Epithelial cell of prostate (primary cell): ENCODE measurements around the gene LRRC1.
A peak's percentile ranks its signal among the peaks of the same experiment; 100 is the strongest.

ENCODE experiments used
- DNase-seq: peaks from one replicate; pipeline ENCODE4 v3.0.0-alpha.2; 2011; ENCODE audit warnings: low read depth, low spot score
- H3K27ac ChIP-seq: fragments of 450-650 bp; 2 replicates; pipeline ENCODE4 v1.5.1; 2017; ENCODE audit warnings: mild to moderate bottlenecking

LRRC1 gene

DNA sequence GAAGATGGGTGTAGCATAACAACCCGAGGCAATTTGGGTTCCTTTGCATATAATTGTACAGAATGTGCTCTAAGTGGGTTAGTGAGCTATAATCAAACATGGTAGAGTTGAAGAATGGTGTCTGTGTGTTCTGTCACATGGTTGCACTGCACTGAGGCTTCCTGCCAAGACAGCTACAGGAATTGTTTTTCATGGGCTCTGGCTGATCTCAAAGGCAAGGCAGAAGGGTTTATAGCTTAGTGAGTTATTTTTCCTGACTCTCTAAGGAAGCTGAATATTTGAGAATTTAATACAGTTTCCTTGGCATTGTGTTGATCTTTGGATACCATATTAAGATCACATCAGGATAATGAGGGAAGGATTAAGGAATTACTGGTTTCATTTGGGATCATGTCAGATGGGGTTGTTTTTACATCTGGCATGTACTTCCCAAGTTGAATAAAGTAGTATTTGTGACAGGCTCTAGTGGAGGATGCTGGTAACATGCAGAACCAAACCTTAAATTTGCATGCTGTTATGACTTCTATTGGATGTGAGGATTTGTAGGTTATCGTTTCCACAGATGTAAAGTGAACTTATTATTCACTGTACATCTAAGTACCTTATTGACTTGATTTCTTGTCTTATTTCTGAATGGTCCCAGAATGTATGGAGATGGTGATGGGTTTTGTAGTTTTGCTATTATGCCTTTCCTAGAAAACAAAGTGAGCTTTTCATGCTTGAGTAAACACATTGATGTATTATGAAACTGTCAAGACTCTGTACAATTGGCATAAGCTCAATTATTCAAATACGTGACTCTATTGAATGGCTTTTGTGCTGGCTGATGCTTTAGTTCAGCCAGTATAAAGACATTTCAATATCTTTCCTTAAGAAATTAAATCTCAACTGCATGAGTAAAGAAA, 43.3 kb downstream of the LRRC1 start:
- no peak for DNase-seq
- no peak overlapping the region for H3K27ac ChIP-seq

- DNase-seq, result no peak
- H3K27ac ChIP-seq, result no peak overlapping the region
These were observed 45.2 kb downstream of the LRRC1 start for GRCh38 chr6:53840027-53840426.

DNA sequence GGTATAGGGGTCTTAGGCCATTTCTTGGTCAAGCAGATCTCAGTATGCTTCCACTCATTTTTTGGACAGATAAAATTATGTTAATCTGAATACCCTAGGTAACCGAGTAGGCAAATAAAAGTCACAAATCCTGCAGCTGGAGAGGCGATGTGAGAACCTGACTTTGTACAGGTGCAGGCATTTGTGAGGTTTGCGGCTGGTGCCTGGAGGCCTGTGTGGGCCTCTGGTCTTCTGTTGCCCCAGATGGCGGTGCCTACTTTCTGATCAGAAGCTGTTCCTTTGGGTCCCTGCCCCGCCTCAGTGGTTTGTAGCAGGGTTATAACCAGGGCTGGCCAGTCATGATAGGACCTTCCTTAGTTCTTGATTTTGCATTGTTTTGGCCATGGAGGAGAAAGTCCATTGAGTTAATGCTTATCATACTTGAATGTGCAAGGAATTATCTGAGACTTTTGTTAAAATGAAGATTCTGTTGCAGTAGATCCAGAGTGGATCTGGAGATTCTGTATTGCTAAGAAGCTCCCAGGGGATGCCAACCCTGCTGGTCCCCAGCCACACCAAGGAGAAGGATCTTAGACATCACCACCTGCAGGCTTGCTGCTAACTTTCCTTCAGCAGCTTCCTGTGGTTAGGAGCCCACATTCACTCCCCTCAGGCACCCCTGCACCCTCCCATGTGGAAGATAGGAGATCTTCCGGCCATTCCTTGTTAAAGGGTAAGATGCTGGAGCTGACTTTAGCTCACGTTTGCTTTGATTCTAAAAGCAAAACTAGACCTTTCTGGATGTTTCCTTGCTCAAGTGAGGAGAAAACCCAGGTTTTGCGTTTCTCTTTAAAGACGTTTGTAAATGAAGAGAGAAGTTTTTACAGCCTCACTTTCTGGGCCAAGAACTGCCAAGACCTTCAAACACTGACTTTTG, 50.7 kb downstream of the LRRC1 start:
- H3K27ac ChIP-seq, result no peak overlapping the region
- no peak for DNase-seq

DNA sequence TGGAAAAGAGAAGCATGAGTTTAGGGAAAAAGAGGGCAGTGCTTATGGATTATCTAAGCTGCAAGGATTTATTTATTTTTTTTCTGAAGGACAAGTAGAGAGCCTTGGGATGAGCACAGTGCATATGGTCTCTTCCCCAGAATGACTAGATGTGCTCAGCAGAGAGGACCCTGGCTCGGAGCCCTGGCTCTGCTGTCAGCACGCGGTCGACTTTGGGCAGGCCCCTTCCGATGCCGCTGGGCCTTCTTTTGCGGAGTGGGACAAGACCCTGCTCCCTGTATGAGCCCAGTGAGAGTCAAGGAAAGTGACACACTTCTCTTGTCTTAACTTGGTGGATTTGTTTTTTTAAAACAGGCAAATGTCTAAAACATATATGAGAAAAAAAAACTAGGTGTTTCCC, 51.4 kb downstream of the LRRC1 start:
- no peak for DNase-seq
- no peak overlapping the region for H3K27ac ChIP-seq

- no peak for DNase-seq
- no peak overlapping the region for H3K27ac ChIP-seq
These were observed 53.0 kb downstream of the LRRC1 start for GRCh38 chr6:53847796-53848314.

DNA sequence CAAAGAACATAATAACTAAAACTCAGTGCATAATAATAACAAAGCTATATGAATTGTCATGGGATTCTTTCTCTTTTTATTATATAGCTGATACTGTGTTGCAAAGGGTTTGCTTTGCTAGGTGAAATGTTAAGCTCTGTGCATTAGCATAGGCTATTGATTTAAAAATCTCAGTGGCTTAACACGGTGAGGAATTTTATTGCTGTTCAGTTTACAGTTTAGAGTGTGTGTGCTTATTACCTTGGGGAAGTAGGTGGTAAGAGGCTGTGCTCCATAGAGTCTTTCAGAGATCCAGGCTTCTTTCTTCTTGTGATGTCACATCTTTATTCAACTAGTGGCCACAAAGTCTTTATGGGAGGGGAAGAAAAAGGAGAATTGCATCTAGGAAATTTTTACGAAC, 55.7 kb downstream of the LRRC1 start:
- DNase-seq, result no peak
- no peak overlapping the region for H3K27ac ChIP-seq

DNA sequence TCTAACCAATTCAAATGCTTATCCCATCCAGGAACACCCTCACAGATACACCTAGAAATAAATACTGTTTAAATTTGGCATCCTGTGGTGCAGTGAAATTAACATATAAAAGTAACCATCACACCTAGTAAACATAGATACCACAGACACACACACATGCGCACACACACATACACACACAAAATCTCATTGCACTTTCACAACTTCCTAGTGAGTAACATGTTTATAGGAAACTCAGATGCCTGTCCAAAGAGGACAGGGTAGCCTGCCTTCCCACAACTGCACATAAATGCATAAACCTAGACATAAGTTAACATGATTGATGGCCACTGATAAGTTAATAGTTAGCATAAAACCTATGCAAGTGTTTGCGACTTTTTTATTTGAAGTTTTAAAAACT, 56.8 kb downstream of the LRRC1 start:
- no peak for DNase-seq
- H3K27ac ChIP-seq, result no peak overlapping the region

GRCh38 chr6:53852805-53853204, 58.0 kb downstream of the LRRC1 start:
- no peak for DNase-seq
- no peak overlapping the region for H3K27ac ChIP-seq

- H3K27ac ChIP-seq, result peak overlapping the region; percentile 39
- DNase-seq, result peak; percentile 55
These were observed 60.2 kb downstream of the LRRC1 start for GRCh38 chr6:53854843-53855567.

DNA sequence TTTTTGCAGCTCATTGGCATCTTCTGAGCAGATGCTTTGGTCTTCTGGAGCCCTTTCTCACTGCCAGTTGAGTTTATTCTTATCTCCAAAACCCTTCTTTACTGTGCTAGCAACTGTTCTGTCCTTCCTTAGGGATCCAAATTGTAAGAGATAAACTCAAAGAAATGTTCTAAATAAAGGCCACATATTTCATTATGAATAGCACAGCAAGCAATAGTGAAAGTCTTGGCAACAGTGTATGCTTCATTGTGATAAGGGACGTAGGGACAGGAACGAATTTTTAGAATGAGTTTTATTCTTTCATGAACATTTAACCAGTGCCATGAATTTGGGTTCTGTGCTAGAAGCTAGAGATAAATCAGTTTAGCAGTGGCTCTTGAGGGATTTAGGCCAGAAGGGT, 61.1 kb downstream of the LRRC1 start:
- no peak overlapping the region for H3K27ac ChIP-seq
- no peak for DNase-seq

DNA sequence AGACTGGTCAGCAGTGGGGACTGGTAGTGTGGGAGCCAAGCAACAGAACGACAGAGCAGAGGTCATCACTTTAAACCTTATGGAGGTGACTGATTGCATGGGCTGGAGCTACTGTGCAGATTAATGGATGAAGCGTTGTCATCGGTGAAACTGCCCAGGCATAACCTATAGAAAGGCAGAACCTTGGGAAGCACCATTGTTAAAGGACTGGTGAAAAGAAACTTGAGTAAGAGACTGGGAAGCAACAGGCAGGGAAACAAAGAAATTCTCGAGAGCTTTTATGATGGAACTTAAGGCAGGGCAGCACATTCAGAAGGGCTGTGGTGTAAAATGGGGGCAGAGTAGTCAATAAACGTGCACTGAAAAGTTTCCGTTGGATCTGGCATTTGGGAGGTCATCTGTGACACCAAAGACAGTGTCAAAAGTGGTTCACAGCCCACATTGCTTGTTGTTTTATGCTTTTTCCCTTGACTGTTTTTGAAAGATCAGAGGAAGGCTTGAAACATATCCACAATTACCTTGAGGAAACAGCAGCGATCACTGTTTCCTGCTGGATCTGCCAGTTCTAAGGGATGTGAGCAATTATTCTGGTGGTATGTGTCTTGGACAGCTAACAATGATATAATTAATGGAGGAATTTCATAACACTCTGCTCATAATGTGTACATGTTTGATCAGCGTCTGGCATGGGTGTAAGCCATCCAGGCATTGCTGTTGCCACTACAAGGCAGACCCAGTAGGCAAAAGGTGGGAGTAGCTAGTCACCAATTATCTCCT, 62.7 kb downstream of the LRRC1 start:
- DNase-seq, result no peak
- peak overlapping the region; percentile 61 for H3K27ac ChIP-seq

DNA sequence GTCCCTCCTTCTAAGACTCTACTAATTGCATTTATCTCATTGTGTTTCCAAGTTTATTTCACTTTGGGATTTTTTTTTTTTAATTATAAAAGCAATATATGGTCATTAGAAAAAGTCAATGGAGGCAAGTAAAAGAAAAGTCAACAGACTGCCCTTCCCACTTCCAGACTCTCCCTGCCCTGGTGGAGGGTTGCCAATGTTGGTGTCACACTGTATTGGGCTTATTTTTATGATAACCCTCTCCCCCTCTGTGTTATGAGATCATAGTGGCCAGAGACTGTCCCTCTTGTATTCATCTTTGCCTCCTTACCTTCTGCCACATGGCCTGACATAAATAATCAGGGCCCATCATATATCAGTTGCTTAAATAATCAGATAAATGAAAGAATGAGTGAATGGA, 63.4 kb downstream of the LRRC1 start:
- DNase-seq, result no peak
- H3K27ac ChIP-seq, result peak overlapping the region; percentile 61

DNA sequence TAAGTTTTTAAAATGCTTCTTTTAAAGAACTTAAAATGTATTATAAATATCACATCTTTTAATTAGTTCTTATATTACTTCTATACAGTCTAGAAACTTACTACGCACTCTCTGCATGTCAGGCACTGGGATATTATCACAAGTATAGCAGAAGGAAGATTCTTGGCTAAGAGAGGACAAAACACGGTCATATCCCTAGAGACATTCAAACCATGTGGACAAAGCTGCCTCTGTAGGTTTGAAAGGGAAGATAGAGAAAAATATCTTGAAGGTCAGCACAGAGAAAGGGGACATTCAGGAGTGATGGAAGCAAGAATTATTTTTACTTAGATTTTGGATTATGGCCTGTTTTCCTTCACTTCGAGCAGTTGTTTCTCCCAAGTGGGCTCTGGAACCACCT, 64.1 kb downstream of the LRRC1 start:
- DNase-seq, result no peak
- no peak overlapping the region for H3K27ac ChIP-seq

DNA sequence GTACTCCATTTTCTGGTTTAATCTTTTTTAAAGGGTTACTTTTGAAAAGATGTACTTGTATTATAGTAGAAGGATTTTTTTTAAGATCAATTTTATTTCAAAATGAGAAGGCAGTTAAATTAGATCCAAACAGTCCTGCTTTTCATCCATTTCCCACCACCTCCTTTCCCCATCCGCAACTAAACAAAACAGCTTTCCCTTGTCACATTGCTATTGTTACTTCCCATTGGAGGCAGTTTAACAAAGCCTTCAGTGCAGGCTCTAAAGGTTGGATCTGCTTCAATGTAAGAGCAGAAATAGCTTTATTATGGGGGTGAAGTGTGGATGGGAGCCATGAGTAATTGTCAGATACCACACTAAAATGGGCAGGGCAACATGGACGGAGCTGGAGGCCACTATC, 65.7 kb downstream of the LRRC1 start:
- no peak overlapping the region for H3K27ac ChIP-seq
- no peak for DNase-seq

GRCh38 chr6:53861518-53861917, 66.7 kb downstream of the LRRC1 start:
- no peak for DNase-seq
- no peak overlapping the region for H3K27ac ChIP-seq

GRCh38 chr6:53862662-53863462, 68.1 kb downstream of the LRRC1 start:
- peak overlapping the region; percentile 18 for H3K27ac ChIP-seq
- DNase-seq, result no peak

GRCh38 chr6:53864781-53865180, 70.0 kb downstream of the LRRC1 start:
- H3K27ac ChIP-seq, result no peak overlapping the region
- DNase-seq, result no peak

GRCh38 chr6:53866226-53866625, 71.4 kb downstream of the LRRC1 start:
- H3K27ac ChIP-seq, result no peak overlapping the region
- no peak for DNase-seq

DNA sequence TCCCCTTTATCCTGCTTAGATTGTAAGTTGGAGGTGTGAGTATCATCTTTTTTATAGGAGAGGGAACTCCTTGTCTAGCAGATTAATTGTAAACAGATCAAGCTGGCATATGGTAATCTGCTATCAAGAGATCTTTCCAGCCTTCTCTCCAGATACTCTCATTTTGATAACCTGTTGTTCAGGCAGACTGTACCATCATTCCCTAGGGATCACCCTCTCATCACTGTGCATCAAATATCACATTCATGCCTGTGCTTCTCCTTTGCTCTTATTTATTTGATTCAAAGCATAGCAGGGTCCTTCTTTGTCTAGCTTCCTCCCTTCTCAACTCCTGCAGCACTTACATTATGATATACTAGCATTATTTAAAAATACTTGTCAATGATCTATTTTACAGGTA, 73.8 kb downstream of the LRRC1 start:
- H3K27ac ChIP-seq, result no peak overlapping the region
- no peak for DNase-seq
